ENCODE results near the gene LRFN4. TPM values are rescaled to one million over a fixed set of nuclear protein-coding genes. Genes with fewer than 3 reads are reported as not detected.

The LRFN4 gene
- polyA plus RNA-seq, 1 donor from 2014 or later, result 85.0 TPM

DNA sequence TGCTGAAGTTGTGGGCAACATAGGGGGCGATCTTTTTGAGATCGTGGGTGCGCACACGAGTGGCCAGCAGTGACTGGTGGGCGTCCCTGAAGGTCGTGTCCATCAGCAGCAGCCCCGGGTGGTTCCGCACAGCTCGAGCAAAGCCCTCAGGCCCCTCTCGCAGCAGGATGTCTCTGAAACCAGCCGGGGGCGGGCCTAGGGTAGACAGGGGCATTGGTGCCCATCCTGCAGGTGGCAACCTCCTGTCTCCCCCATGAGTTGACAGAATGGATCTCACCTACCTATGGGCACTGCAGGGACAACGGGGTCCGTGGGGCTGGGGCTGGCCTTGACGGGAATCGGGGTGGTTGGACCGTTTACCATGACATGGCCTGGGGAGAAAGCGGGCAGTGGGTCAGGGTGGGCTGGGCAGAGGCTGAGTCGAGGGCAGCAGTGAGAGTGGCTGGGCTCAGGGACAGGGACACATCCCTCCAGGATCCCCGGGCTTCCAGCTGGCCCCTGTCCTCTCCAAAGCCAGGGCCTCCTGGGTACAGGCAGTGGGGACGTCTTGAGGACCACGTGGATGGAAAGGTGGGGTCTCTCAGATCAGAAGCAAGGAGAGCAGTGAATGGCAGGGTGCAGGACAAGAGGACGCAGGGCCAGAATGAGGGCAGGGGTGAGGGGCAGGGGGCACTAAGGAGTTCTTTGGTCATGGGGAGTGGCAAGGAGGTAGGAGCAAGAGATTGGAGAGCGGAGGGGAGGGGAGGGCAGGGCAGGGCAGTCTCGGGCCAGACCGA, 4.2 kb upstream of the LRFN4 start:
- Histone ChIP-seq H3K4me3 (ENCODE audit: low read length) (no peak overlapping the region), H3K9ac (ENCODE audit: low read length) (no peak overlapping the region), H3K4me2 (ENCODE audit: low read length) (no peak overlapping the region), H3K9me3 (ENCODE audit: low read length) (no peaks in the 10 kb centered on the region), H3K9me2 (ENCODE audit: insufficient read depth, low read length) (no peaks in the 10 kb centered on the region), H4K20me1 (ENCODE audit: insufficient read depth) (no peaks in the 10 kb centered on the region), H3F3A (ENCODE audit: insufficient read depth, low read length, poor library complexity, severe bottlenecking) (no peaks in the 10 kb centered on the region), H3K36me3 (ENCODE audit: insufficient read depth, low read length) (no peaks in the 10 kb centered on the region), H2AFZ (ENCODE audit: low read depth, low read length) (no peak overlapping the region), H3K79me2 (replicated peaks; ENCODE audit: insufficient read depth, low read length) (no peaks in the 10 kb centered on the region), H3K27me3 (ENCODE audit: insufficient read depth, low read depth, low read length) (no peaks in the 10 kb centered on the region), H3K27ac (ENCODE audit: low read length) (no peak overlapping the region)
- TF ChIP-seq, protein P1, sequence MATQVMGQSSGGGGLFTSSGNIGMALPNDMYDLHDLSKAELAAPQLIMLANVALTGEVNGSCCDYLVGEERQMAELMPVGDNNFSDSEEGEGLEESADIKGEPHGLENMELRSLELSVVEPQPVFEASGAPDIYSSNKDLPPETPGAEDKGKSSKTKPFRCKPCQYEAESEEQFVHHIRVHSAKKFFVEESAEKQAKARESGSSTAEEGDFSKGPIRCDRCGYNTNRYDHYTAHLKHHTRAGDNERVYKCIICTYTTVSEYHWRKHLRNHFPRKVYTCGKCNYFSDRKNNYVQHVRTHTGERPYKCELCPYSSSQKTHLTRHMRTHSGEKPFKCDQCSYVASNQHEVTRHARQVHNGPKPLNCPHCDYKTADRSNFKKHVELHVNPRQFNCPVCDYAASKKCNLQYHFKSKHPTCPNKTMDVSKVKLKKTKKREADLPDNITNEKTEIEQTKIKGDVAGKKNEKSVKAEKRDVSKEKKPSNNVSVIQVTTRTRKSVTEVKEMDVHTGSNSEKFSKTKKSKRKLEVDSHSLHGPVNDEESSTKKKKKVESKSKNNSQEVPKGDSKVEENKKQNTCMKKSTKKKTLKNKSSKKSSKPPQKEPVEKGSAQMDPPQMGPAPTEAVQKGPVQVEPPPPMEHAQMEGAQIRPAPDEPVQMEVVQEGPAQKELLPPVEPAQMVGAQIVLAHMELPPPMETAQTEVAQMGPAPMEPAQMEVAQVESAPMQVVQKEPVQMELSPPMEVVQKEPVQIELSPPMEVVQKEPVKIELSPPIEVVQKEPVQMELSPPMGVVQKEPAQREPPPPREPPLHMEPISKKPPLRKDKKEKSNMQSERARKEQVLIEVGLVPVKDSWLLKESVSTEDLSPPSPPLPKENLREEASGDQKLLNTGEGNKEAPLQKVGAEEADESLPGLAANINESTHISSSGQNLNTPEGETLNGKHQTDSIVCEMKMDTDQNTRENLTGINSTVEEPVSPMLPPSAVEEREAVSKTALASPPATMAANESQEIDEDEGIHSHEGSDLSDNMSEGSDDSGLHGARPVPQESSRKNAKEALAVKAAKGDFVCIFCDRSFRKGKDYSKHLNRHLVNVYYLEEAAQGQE (IDR thresholded peaks at IDR 0.05; ENCODE audit: borderline replicate concordance), result no peak
- TF ChIP-seq, protein P2, sequence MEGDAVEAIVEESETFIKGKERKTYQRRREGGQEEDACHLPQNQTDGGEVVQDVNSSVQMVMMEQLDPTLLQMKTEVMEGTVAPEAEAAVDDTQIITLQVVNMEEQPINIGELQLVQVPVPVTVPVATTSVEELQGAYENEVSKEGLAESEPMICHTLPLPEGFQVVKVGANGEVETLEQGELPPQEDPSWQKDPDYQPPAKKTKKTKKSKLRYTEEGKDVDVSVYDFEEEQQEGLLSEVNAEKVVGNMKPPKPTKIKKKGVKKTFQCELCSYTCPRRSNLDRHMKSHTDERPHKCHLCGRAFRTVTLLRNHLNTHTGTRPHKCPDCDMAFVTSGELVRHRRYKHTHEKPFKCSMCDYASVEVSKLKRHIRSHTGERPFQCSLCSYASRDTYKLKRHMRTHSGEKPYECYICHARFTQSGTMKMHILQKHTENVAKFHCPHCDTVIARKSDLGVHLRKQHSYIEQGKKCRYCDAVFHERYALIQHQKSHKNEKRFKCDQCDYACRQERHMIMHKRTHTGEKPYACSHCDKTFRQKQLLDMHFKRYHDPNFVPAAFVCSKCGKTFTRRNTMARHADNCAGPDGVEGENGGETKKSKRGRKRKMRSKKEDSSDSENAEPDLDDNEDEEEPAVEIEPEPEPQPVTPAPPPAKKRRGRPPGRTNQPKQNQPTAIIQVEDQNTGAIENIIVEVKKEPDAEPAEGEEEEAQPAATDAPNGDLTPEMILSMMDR (IDR thresholded peaks at IDR 0.05; ENCODE audit: poor library complexity, severe bottlenecking), result no peak
- TF ChIP-seq MXI1 (conservative IDR thresholded peaks at IDR 0.05; ENCODE audit: poor library complexity, severe bottlenecking), result no peak

DNA sequence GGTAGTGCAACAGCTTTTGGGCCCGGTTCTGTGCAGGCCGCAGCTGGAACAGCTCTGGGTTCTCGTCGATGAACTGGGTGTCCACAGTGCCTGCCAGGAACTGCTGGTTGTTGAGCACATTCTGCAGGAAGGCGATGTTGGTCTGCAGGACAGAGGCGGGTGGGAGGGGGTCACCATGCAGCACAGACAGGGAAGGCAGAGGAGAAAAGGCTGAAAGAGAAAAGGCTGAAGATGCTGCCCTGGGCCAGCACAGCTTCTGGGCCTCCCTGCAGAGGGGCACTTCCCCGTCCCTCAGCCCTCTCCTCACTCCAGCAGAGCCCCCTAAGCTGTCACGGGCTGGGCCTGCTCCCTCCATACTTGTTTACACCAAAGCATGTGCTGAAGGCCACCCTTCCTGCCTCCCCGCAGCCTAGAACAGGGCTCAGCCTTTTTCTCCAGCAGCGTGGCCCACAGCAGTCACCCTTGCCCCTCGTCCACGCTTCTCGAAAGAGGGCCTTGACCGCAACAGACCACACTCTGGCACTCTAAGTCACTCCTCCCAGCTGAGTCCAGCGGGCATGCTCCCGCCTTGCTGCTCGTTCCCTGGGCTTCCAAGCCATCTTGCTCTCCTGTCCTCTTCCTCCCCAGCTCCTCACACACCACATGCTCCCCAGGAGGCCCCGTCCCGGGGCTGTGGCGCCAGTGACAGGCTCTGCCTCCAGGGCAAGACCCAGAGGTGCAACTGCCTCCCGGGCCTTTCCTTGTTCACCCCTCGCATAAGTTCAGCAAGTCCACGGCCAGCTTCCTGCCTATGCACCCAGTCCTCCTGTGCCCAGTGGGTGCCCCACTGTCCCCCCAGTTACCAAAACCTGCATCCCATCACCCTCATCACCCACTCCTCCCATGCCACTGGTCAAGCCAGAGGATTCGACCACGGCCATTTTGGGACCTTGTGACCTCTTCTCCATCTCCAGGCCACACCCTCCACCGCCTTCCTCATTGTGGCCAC, 3.3 kb upstream of the LRFN4 start:
- H3K27me3 ChIP-seq (ENCODE audit: insufficient read depth, low read depth, low read length), result no peaks in the 10 kb centered on the region
- H3K9me2 ChIP-seq (ENCODE audit: insufficient read depth, low read length), result no peaks in the 10 kb centered on the region
- H3K36me3 ChIP-seq (ENCODE audit: insufficient read depth, low read length), result no peaks in the 10 kb centered on the region
- no peaks in the 10 kb centered on the region for H3K9me3 ChIP-seq (ENCODE audit: low read length)
- H3K9ac ChIP-seq (ENCODE audit: low read length), result no peak overlapping the region
- no peaks in the 10 kb centered on the region for H4K20me1 ChIP-seq (ENCODE audit: insufficient read depth)
- H3K4me2 ChIP-seq (ENCODE audit: low read length), result no peak overlapping the region
- no peak for TF ChIP-seq POLR2AphosphoS5 (IDR thresholded peaks at IDR 0.05)
- no peak for TF ChIP-seq SMC3 (conservative IDR thresholded peaks at IDR 0.05; ENCODE audit: poor library complexity)
- TF ChIP-seq EP300 (conservative IDR thresholded peaks at IDR 0.05; ENCODE audit: poor library complexity, severe bottlenecking), result no peak
- no peak for TF ChIP-seq EZH2 (IDR thresholded peaks at IDR 0.05; ENCODE audit: borderline replicate concordance, insufficient read depth, low read length, poor library complexity, severe bottlenecking)
- no peak for TF ChIP-seq MXI1 (conservative IDR thresholded peaks at IDR 0.05; ENCODE audit: poor library complexity, severe bottlenecking)
- TF ChIP-seq, protein P1 (IDR thresholded peaks at IDR 0.05; ENCODE audit: borderline replicate concordance), result no peak
- no peak for TF ChIP-seq TAF1 (IDR thresholded peaks at IDR 0.05; ENCODE audit: low read depth)
- no peak for TF ChIP-seq RAD21 (conservative IDR thresholded peaks at IDR 0.05)
- TF ChIP-seq, protein P2 (IDR thresholded peaks at IDR 0.05; ENCODE audit: poor library complexity, severe bottlenecking), result no peak
- H3F3A ChIP-seq (ENCODE audit: insufficient read depth, low read length, poor library complexity, severe bottlenecking), result no peaks in the 10 kb centered on the region
- H2AFZ ChIP-seq (ENCODE audit: low read depth, low read length), result no peak overlapping the region
- H3K4me3 ChIP-seq (ENCODE audit: low read length), result no peak overlapping the region
- H3K79me2 ChIP-seq (replicated peaks; ENCODE audit: insufficient read depth, low read length), result no peaks in the 10 kb centered on the region
- H3K27ac ChIP-seq (ENCODE audit: low read length), result no peak overlapping the region

All from neural cell (in vitro differentiated cells).